Subcutaneous adipose tissue (tissue), 4 donors: ENCODE measurements around the gene FAM180A. TPM values are rescaled to one million over a fixed set of nuclear protein-coding genes. Genes with fewer than 3 reads are reported as not detected.

Experiments used
- CTCF ChIP-seq: fragments of 450-650 bp; IDR thresholded peaks from one replicate; pipeline ENCODE4 v1.5.1; 2016; ENCODE audit warnings: low read depth, mild to moderate bottlenecking, control low read depth, antibody characterized with exemption, moderate library complexity
- total RNA-seq, 4 donors: library from RNA; depleted of rRNA; stranded (reverse); fragments of >200 nt; gene quantifications; one replicate each; pipeline ENCODE4 v1.1.0, GENCODE V29; 2016

The FAM180A gene
- total RNA-seq, 4 donors from 2014 or later, result 1.1 to 9.9 (median 6.3) TPM

- no peak for TF ChIP-seq CTCF
These were observed 10.9 kb upstream of the FAM180A start for GRCh38 chr7:135759532-135759931.

DNA sequence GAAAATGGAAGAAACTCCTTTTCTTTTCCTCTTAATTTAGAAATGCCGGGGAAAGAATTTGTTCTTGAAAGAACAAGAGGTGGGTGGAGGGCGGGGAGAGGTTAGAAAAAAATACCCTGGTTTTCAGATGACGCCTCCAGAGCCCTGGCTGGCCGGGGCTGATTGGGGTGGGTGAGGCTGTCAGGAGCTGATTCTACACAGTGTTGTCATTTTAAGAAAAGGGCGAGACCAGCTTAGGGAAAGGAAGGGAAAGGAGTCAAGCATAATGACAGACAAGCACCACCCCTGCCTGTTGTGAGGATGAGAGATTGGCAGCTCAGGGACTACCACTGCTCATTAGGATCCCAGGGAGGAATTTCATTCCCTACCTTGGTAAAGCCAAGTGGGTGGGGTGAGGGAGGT is 9.9 kb upstream of the FAM180A start:
- TF ChIP-seq CTCF, result no peak

- no peak for TF ChIP-seq CTCF
These were observed 9.3 kb upstream of the FAM180A start for GRCh38 chr7:135757719-135758411.

DNA sequence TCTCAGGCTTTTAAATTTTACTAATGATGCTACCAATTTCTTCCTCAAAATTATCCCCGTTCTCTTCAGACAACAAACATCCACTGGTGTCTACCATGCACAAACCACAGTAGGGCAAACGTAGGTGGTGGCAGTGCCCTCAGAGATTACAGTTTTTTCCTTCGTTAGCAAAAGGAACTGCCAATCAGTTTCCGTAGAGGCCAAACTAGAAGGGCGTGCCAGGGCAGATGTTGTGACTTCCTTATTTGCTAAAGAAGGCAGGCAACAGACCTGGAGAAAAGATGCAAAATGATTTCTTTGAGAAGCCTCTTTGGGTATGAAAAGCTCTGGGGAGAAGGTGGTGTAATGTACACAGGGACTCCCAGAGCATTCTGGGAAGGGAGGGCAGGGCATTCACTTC is 7.6 kb upstream of the FAM180A start:
- no peak for TF ChIP-seq CTCF

- TF ChIP-seq CTCF, result no peak
These were observed 6.7 kb upstream of the FAM180A start for GRCh38 chr7:135755351-135755753.

- TF ChIP-seq CTCF, result no peak
These were observed 5.2 kb upstream of the FAM180A start for GRCh38 chr7:135753616-135754413.

DNA sequence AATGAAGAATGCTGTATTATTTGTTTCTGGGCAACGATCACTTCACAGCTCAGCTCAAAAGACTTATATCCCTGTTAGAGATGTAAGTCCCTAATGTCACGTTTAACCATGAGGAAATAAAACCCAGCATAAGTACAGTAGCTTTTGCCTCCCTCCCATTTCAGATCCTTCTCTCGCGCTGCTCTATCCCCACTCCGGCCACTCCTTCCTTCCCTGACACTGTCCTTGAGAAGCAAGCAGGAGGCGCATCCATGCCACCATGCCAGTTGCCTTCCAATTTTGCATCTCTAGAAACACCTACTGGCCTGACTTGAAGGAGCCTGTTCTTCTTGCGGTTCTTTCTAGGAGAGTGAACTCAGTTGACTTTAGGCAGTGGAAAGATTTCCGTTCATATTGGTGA is 1.2 kb downstream of the FAM180A start:
- no peak for TF ChIP-seq CTCF
